ENCODE measurements around the gene C1orf122. TPM values are rescaled to one million over a fixed set of nuclear protein-coding genes. Genes with fewer than 3 reads are reported as not detected.

Gene C1orf122
- total and polyA plus RNA-seq, 2 experiments from 2014 or later = 32.8 to 68.3 TPM

- DNase-seq (ENCODE audit: low spot score) (no peak), ATAC-seq (no peak)
- H3K9me3 Mint-ChIP-seq = no peaks in the 10 kb centered on the region
- no peaks in the 10 kb centered on the region for H3K36me3 ChIP-seq (ENCODE audit: insufficient read depth)
- no peaks in the 10 kb centered on the region for H4K20me1 ChIP-seq (replicated peaks; ENCODE audit: insufficient read depth)
- TF ChIP-seq EZH2phosphoT487 (IDR thresholded peaks at IDR 0.05; ENCODE audit: unreplicated experiment) (no peak), STAT1 (IDR thresholded peaks at IDR 0.05; ENCODE audit: unreplicated experiment) (no peak), JUNB (IDR thresholded peaks at IDR 0.05; ENCODE audit: unreplicated experiment) (no peak), ZNF462 (CRISPR knock-in tag; IDR thresholded peaks at IDR 0.05) (no peak), POLR2AphosphoS5 (IDR thresholded peaks at IDR 0.05; ENCODE audit: low read depth) (no peak), ETS1 (IDR thresholded peaks at IDR 0.05) (no peak), REST (IDR thresholded peaks at IDR 0.05; ENCODE audit: unreplicated experiment) (no peak), NANOG (IDR thresholded peaks at IDR 0.05; ENCODE audit: borderline replicate concordance) (no peak), ZNF114 (CRISPR knock-in tag; IDR thresholded peaks at IDR 0.05) (no peak), CREB1 (CRISPR knock-in tag; IDR thresholded peaks at IDR 0.05; ENCODE audit: low read depth) (no peak), EZH2 (IDR thresholded peaks at IDR 0.05; ENCODE audit: low read depth, unreplicated experiment) (no peak), CTCF (conservative IDR thresholded peaks at IDR 0.05; ENCODE audit: low read depth in 2 of 2) (no peak), ZNF331 (CRISPR knock-in tag; IDR thresholded peaks at IDR 0.05; ENCODE audit: low read depth) (no peak)
- H3K27ac Mint-ChIP-seq = no peak overlapping the region
- no peak overlapping the region for H3K4me2 ChIP-seq
- H3K4me3 Mint-ChIP-seq = no peak overlapping the region
- H3K9me2 ChIP-seq (ENCODE audit: insufficient read depth) = no peaks in the 10 kb centered on the region
- no peaks in the 10 kb centered on the region for H3K27me3 ChIP-seq (ENCODE audit: insufficient read depth)
- H3K4me1 ChIP-seq (ENCODE audit: insufficient read depth) = no peaks in the 10 kb centered on the region
- H3K36me3 Mint-ChIP-seq (ENCODE audit: low read depth) = no peaks in the 10 kb centered on the region
- H3K79me2 ChIP-seq (replicated peaks; ENCODE audit: insufficient read depth) = no peaks in the 10 kb centered on the region
- no peak overlapping the region for H2AFZ ChIP-seq
- no peak overlapping the region for H3K4me3 ChIP-seq
- H3K27me3 Mint-ChIP-seq (ENCODE audit: insufficient read depth, low read depth, poor library complexity) = peaks cover 7% of the 10 kb centered on the region
- no peaks in the 10 kb centered on the region for H3F3A ChIP-seq (replicated peaks; ENCODE audit: low read depth)
- no peaks in the 10 kb centered on the region for H3K4me1 Mint-ChIP-seq
- H3K27ac ChIP-seq (ENCODE audit: low read depth) = no peak overlapping the region
Measured at GRCh38 chr1:37778654-37779053, 28.9 kb upstream of the C1orf122 start.
